ENCODE results near the gene PTPRN2.

The PTPRN2 gene

GRCh38 chr7:158032561-158033115 lies 555.0 kb downstream of the PTPRN2 start:
- DNase-seq (ENCODE audit: low read depth in 2 of 2): no peak

- no peak for DNase-seq (ENCODE audit: low read depth in 2 of 2)
Observed at GRCh38 chr7:158031867-158032308, 555.7 kb downstream of the PTPRN2 start.

GRCh38 chr7:158030566-158030965 lies 557.1 kb downstream of the PTPRN2 start:
- no peak for DNase-seq (ENCODE audit: low read depth in 2 of 2)

GRCh38 chr7:158030071-158030470 lies 557.6 kb downstream of the PTPRN2 start:
- no peak for DNase-seq (ENCODE audit: low read depth in 2 of 2)

GRCh38 chr7:158029509-158029908 lies 558.1 kb downstream of the PTPRN2 start:
- DNase-seq (ENCODE audit: low read depth in 2 of 2): no peak

- DNase-seq (ENCODE audit: low read depth in 2 of 2): no peak
Observed at GRCh38 chr7:158028971-158029370, 558.7 kb downstream of the PTPRN2 start.

- DNase-seq (ENCODE audit: low read depth in 2 of 2): no peak
Observed at GRCh38 chr7:158028290-158028941, 559.2 kb downstream of the PTPRN2 start.

- no peak for DNase-seq (ENCODE audit: low read depth in 2 of 2)
Observed at GRCh38 chr7:158027646-158028045, 560.0 kb downstream of the PTPRN2 start.

GRCh38 chr7:158026636-158027265 lies 560.9 kb downstream of the PTPRN2 start:
- DNase-seq (ENCODE audit: low read depth in 2 of 2): no peak

- DNase-seq (ENCODE audit: low read depth in 2 of 2): no peak
Observed at GRCh38 chr7:158025686-158026600, 561.7 kb downstream of the PTPRN2 start.

- DNase-seq (ENCODE audit: low read depth in 2 of 2): no peak
Observed at GRCh38 chr7:158024881-158025280, 562.7 kb downstream of the PTPRN2 start.

GRCh38 chr7:158024351-158024715 lies 563.3 kb downstream of the PTPRN2 start:
- no peak for DNase-seq (ENCODE audit: low read depth in 2 of 2)

- no peak for DNase-seq (ENCODE audit: low read depth in 2 of 2)
Observed at GRCh38 chr7:158023681-158024350, 563.8 kb downstream of the PTPRN2 start.

- no peak for DNase-seq (ENCODE audit: low read depth in 2 of 2)
Observed at GRCh38 chr7:158023157-158023556, 564.5 kb downstream of the PTPRN2 start.

GRCh38 chr7:158022601-158023000 lies 565.0 kb downstream of the PTPRN2 start:
- DNase-seq (ENCODE audit: low read depth in 2 of 2): no peak

GRCh38 chr7:158021836-158022235 lies 565.8 kb downstream of the PTPRN2 start:
- no peak for DNase-seq (ENCODE audit: low read depth in 2 of 2)

- no peak for DNase-seq (ENCODE audit: low read depth in 2 of 2)
Observed at GRCh38 chr7:158020706-158021095, 566.9 kb downstream of the PTPRN2 start.

GRCh38 chr7:158019726-158020705 lies 567.6 kb downstream of the PTPRN2 start:
- DNase-seq (ENCODE audit: low read depth in 2 of 2): no peak

GRCh38 chr7:158018971-158019645 lies 568.5 kb downstream of the PTPRN2 start:
- no peak for DNase-seq (ENCODE audit: low read depth in 2 of 2)
